ENCODE measurements around the gene BSN.

The BSN gene

GRCh38 chr3:49652903-49653415 is 98.7 kb downstream of the BSN start:
- Histone ChIP-seq H3K4me3 (ENCODE audit: low read depth, low read length) (no peak overlapping the region), H3K4me1 (ENCODE audit: control insufficient read depth, insufficient read depth, low read length) (no peaks in the 10 kb centered on the region), H3K36me3 (ENCODE audit: control insufficient read depth in 2 of 2, insufficient read depth in 1 of 2, low read length in 2 of 2) (no peaks in the 10 kb centered on the region), H3K27ac (ENCODE audit: extremely low read depth, low read depth, low read length) (no peak overlapping the region), H3K9me3 (ENCODE audit: control insufficient read depth, insufficient read depth, low read depth, low read length) (no peaks in the 10 kb centered on the region)
- TF ChIP-seq BCL11A (tag by site-specific recombination; IDR thresholded peaks at IDR 0.05; ENCODE audit: low read depth) (no peak), ZNF600 (tag by site-specific recombination; IDR thresholded peaks at IDR 0.05) (no peak), GLI2 (tag by site-specific recombination; IDR thresholded peaks at IDR 0.05; ENCODE audit: borderline replicate concordance, low read depth) (no peak), ZNF785 (tag by site-specific recombination; IDR thresholded peaks at IDR 0.05) (no peak), ZNF596 (tag by site-specific recombination; IDR thresholded peaks at IDR 0.05) (no peak), ZNF2 (tag by site-specific recombination; IDR thresholded peaks at IDR 0.05) (no peak), ZNF843 (tag by site-specific recombination; IDR thresholded peaks at IDR 0.05) (no peak), HOXA7 (CRISPR knock-in tag; IDR thresholded peaks at IDR 0.05; ENCODE audit: borderline replicate concordance) (no peak), ZNF138 (tag by site-specific recombination; IDR thresholded peaks at IDR 0.05; ENCODE audit: borderline replicate concordance) (no peak), RBAK (tag by site-specific recombination; IDR thresholded peaks at IDR 0.05) (no peak), ZNF292 (tag by site-specific recombination; IDR thresholded peaks at IDR 0.05; ENCODE audit: borderline replicate concordance, low read depth) (no peak), ZFP69B (tag by site-specific recombination; IDR thresholded peaks at IDR 0.05) (no peak), REST (tag by site-specific recombination; IDR thresholded peaks at IDR 0.05) (no peak), ZIC2 (tag by site-specific recombination; IDR thresholded peaks at IDR 0.05) (no peak), ZNF621 (tag by site-specific recombination; IDR thresholded peaks at IDR 0.05) (no peak), ZNF155 (tag by site-specific recombination; IDR thresholded peaks at IDR 0.05) (no peak)
- TF ChIP-seq, protein P1, sequence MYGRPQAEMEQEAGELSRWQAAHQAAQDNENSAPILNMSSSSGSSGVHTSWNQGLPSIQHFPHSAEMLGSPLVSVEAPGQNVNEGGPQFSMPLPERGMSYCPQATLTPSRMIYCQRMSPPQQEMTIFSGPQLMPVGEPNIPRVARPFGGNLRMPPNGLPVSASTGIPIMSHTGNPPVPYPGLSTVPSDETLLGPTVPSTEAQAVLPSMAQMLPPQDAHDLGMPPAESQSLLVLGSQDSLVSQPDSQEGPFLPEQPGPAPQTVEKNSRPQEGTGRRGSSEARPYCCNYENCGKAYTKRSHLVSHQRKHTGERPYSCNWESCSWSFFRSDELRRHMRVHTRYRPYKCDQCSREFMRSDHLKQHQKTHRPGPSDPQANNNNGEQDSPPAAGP (tag by site-specific recombination; IDR thresholded peaks at IDR 0.05): no peak
- ChIA-PET POLR2A (no interaction called here), CTCF (interaction anchor here (1.2 kb wide), 1 partner anchor 113 kb away, joined by 4 read pairs; no protein-coding TSS in a partner anchor)

- TF ChIP-seq, protein P2, sequence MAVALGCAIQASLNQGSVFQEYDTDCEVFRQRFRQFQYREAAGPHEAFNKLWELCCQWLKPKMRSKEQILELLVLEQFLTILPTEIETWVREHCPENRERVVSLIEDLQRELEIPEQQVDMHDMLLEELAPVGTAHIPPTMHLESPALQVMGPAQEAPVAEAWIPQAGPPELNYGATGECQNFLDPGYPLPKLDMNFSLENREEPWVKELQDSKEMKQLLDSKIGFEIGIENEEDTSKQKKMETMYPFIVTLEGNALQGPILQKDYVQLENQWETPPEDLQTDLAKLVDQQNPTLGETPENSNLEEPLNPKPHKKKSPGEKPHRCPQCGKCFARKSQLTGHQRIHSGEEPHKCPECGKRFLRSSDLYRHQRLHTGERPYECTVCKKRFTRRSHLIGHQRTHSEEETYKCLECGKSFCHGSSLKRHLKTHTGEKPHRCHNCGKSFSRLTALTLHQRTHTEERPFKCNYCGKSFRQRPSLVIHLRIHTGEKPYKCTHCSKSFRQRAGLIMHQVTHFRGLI (tag by site-specific recombination; IDR thresholded peaks at IDR 0.05): peak; percentile 92
- TF ChIP-seq GLIS2 (tag by site-specific recombination; IDR thresholded peaks at IDR 0.05): no peak
- POLR2A ChIA-PET: no interaction called here
- H3K36me3 ChIP-seq (ENCODE audit: control insufficient read depth in 2 of 2, insufficient read depth in 1 of 2, low read length in 2 of 2): no peaks in the 10 kb centered on the region
- no peaks in the 10 kb centered on the region for H3K4me1 ChIP-seq (ENCODE audit: control insufficient read depth, insufficient read depth, low read length)
- no peak overlapping the region for H3K27ac ChIP-seq (ENCODE audit: extremely low read depth, low read depth, low read length)
- H3K4me3 ChIP-seq (ENCODE audit: low read depth, low read length): no peak overlapping the region
- no peaks in the 10 kb centered on the region for H3K9me3 ChIP-seq (ENCODE audit: control insufficient read depth, insufficient read depth, low read depth, low read length)
- CTCF ChIA-PET: no interaction called here
Measured at GRCh38 chr3:49653621-49654020, 99.3 kb downstream of the BSN start.
